T-helper 2 cell (primary cell): ENCODE measurements around the gene SLX9.

Experiments
- DNase-seq, 5 experiments: peaks; one replicate each; pipeline versions ENCODE4 v3.0.0 to v3.0.0-alpha.2; 2012 to 2022

SLX9 gene

DNA sequence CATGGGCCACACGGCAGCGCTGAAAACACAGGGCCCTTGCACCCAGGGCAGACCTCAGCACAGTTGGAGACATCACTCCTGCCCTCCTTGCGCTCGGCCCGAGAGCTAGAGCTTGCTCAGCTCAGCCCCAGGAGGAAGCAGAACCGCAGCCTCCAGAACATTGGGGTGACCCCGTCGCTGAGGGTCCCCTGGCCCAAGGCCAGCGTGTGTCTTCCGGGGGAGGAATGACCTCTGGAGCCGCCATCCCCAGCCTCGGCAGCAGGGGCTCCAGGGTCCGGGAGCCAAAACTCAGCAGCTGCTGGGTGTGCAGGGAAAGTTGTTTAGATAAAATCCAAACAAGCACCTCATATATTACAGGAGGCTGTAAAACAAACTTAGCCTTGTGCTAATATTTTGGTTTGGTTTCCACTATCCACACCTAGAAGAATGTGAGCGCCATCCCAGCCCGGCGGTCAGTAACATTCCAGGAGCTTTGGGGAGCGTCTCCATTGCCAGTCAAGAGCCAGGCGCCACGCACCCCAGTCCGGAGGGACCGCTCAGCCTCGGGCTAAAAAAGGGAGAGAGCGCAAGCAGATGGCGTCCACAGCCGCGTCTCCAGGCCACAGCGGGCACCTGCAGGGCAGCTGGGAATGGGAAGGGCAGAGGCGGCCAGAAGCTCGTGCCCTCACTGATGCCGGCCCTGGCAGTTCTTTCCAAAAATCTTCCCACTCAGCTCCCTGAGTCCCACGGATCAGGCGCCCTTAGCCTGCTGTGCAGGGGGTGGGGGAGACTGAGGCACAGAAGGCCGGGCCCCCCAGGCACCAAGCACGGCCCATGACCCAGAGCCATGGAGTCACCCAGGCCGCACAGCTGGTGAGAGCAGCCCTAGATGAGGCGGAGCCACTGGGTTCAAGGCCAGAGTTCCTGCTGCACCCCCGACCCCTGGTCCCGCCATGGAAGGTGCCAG lies 52.0 kb downstream of the SLX9 start:
- DNase-seq: no peak

DNA sequence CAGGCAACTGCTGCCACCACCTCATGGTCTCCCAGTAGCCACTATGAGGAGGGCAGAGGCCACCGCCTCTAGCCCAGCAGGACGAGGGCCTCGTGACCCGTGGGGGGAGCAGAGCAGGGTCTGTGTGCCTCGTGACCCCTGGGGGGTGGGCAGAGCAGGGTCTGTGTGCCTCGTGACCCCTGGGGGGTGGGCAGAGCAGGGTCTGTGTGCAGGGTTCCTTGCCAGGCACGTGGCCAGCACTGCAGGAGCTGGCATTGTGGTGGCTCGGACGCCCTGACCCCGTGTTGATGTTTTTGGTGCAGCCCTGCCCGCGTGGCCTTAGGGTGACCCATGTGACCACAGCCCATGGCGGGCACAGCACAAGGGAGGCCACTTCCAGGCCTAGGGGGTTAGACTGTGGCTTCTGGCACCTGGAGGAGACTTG lies 52.8 kb downstream of the SLX9 start:
- DNase-seq: no peak

GRCh38 chr21:44993321-44994046 lies 53.7 kb downstream of the SLX9 start:
- DNase-seq: no peak

- DNase-seq: no peak
These were observed 54.3 kb downstream of the SLX9 start for GRCh38 chr21:44994047-44994694.

DNA sequence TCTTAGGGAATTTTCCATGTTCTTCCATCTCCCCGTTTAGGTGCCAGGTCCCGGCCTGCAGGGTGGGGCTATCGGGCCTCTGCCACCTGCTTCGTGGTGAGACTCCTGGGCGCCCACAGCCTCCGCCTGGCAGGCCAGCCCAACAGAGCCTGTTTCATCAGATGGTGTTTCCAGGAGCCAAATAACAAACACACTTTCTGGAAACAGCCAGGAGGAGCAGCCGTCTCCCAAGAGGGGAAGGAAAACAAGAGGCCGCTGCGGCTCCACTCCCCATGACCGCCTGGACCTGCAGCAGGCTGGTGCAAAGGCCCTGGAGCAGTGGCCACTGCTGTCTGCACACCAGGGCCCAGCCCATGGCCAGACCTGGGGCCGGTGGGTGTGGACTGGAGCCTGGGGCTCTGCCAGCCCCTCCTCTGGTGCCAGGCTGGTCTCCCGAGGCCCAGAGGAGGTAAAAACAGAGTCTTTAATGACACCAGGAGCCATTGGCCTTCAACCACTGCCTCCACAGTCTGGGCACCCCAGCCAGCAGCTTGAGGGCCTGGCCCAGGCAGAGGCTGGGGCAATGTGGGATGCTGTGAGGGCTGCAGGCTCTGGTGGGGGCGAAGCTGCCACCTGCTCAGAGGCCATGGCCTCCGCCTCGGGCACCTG lies 55.0 kb downstream of the SLX9 start:
- DNase-seq: no peak

DNA sequence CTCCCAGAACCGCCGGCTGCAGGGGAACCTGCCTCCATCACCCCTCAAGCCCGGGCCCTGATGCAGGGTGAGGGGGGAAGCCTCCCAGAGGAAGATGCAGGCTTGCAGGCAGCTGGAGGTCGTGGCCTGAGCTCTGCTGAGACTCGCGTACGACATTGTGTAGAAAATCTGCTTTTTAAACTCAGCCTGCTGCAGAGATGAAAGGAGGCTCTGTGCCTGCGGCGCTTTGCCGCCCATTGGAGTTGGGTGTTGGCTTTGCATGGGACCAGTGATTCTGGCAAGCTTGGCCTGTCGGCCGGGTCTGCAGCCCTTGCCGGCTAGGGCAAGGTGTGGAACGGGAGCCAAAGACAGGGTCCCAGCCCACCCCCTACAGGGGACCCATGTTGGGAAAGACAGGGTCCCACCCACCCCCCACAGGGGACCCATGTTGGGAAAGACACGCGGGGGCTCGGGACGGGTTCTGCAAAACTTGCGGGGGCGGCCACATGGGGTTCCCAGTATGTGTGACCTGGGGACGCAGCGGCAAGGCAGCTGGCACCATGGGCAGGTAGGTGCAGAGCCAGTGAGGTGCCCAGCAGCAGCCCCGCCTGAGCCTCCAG lies 55.6 kb downstream of the SLX9 start:
- no peak for DNase-seq

DNA sequence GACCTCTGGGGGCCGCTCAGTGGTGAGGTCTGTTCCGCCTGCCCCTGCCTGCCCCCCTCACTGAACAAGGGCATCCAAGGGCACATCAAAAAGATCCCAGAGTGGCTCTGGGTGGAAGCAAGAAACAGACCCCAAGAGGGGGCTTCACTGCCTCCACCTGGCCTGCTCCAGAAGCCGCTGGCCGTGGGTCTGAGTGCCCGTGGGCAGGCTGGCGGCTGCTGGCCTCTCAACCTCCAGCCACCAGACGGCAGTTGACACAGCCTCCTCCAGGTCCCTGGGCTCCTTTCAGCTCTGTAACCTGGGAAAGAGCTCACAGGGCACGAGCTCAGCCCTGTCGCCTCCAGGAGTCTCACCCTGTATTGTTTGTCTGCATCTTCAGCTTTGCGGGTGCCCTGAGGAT lies 56.3 kb downstream of the SLX9 start:
- no peak for DNase-seq

GRCh38 chr21:44996501-44996921 lies 56.7 kb downstream of the SLX9 start:
- DNase-seq: no peak

DNA sequence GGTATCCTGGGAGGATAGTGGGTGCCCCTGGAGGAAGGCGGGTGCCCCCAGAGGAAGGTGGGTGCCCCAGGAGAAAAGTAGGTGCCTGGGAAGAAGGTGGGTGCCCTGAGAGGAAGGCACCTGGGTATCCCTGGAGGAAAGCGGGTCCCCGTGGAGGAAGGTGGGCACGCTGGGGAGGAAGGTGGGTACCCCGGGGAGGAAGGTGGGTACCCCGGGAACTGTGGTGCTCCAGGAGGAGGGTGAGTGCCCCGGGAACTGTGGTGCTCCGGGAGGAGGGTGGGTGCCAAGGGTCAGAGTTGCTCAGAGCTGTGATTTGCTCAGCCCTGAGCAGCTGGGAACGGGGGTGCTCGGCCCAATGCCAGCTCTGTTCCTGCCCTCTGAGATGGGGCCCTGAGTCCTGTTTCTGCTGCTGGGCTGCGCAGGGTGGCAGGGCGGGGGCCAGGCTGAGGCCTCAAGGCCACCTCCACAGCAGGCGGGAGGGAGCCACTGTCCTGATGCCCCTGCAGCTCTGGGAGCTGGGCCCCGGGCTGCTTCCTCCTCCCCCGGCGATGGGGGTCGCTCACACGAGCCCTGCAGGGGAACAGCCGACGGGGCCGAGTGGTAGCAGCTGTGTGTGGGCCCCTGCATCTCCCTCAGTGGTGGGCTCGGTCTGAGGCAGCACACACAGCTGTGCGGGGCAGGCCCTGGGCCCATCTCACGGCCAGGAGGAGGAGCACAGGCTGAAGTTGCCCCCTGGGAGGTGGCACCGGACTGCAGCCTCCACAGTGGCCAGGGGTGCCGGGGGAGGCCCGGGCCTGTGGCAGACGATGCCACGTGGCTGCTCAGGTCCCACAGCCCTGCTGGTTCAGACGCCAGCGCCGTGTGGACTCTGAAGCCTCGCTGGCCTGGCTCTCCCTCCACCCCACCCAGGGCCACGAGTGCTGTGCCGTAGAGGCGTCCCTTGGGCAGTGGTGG lies 57.4 kb downstream of the SLX9 start:
- DNase-seq: no peak

DNA sequence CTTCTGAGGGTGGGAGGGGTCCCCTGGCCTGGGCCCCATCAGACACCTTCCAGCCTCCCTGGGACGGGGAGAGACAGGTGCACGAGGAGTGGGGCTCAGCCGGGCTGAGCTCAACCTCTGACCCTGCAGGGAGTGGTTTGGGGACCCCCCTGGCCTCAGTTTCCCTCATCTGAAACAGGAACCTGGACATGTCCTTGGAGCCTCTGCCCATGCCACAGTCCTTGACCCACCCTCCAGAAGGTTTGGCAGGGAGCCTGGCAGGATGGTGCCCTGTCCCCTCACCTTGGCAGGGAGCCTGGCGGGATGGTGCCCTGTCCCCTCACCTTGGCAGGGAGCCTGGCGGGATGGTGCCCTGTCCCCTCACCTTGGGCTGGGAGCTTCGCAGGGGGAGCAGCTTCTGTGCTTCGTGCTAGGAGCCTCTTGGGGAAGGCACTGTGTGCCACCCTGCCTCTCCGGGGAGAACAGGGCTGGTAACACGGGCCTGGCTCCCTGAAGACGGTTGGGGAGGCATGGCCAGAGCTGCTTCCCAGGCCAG lies 58.3 kb downstream of the SLX9 start:
- DNase-seq: no peak

DNA sequence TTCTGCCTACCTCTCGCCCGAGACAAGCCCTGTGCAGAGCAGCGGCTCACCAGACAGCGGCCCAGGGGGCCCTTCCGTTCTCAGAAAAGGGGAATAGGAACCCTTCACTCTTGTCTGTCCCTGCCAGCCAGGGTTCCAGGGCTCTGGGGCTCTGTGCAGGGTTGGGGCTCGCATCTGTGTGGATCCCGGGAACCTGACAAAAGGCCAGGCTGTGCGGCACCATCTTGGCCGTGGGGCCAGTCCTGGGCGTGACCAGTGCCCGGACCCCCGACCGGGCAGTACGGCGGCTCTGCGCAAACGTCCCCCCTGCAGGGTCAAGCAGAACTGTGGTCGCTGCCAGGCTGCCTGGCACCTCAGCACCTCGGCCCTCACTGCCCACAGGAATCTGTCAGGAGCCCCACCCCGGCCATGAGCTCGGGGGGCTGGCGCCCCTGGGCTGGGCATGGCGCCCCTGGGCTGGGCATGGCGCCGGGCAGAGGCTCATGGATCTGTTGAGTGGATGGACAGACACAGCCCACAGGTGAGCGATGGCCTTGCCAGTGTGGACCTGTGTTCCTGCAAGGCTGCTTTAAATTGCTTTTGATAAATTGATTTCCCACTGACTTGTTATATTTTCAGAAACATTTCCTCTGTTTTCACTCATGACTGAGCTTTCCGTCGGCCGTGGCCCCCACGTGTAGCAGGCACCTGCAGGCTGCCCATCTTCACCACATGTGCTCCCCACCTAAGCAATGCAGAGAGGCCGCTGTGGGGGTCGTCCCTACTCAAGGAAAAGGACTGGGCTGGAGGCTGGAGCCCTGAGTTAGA lies 59.0 kb downstream of the SLX9 start:
- no peak for DNase-seq

DNA sequence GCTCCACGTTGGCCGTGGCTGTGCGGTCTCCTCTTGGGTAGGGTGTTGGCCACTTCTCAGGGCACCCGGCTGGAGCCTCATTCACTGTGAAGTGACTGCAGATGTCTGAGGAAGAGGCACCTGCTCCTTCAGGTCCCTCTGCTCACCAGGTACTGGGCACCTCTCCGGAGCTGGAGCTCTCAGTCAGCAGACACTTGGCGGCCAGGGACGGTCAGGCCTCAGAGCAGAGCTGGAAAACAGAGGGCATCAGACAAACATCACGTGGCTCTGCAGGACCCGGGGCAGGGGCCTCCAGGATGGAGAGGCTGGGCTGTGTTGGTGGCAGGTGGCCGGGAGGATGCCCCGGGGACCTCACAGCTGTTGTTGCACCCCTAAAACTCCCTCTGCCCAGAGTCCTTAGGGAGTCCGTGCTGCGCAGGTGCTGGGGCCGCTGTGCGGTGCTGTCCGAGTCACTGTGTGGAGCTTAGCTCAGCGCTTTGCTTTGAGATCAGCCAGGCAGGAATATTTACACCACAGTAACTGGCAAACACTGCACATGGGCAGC lies 59.7 kb downstream of the SLX9 start:
- no peak for DNase-seq

GRCh38 chr21:44999972-45000636 lies 60.3 kb downstream of the SLX9 start:
- DNase-seq: peak in 2 of 5 experiments; percentile 2

- DNase-seq: peak in 1 of 5 experiments; percentile 1
These were observed 60.9 kb downstream of the SLX9 start for GRCh38 chr21:45000637-45001133.

DNA sequence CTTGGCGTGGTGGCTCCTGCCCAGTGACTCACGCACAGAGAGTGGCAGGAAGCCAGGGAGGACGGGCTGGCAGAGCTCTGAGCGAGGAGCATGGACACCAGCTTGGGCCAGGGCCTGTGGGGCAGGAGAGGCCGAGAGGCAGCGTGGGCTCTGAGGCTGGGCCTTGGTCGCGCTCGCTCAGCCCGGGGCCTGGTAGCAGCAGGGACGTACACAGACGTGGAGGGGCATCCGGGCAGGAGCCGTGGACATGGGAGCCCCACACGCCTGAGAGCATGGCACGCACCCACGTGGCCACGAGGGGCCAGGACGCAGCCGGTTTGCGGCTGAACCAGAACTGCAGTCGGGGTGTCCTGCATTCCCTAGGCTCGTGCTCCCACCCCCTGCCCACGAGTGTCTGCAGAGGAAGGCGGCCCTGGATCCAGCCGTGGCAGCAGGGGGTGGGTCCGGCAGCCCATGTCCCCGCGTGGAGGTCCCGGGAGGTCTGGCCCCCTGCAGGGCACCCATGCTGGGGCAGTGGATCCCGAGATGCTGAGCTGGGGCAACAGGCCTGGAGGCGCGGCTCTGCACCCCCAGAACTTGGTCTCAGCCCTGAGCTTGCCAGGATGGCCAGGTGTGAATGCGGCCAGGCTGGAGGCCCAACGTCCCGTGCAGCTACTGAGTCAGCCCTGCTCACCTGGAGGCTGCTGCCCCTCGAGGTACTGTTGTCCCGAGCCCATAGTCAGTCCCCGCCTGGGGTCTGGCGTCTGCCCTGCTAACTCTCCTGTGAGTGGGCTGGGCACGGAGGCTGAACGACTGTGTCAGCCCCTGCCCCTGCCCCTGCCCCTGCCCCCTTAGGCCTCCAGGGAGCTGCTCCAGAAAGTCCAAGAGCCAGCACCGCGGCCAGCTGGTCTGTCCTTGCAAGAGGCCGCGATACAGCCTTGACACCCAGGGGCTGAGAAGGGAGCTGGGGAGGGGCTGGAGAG lies 61.6 kb downstream of the SLX9 start:
- peak in 2 of 5 experiments; percentile 3 to 7 for DNase-seq

GRCh38 chr21:45002381-45003204 lies 62.8 kb downstream of the SLX9 start:
- peak in 2 of 5 experiments; percentile 0 to 4 for DNase-seq
